HG02763 (cell line): ENCODE measurements around the gene GXYLT2.

ENCODE experiments used
- ATAC-seq: cut with Tn5 transposase; IDR thresholded peaks from one replicate; pipeline ENCODE4 v1.9.1; 2021; ENCODE audit warnings: mild to moderate bottlenecking, moderate library complexity; ENCODE audit not compliant: unreplicated experiment

GXYLT2 gene

DNA sequence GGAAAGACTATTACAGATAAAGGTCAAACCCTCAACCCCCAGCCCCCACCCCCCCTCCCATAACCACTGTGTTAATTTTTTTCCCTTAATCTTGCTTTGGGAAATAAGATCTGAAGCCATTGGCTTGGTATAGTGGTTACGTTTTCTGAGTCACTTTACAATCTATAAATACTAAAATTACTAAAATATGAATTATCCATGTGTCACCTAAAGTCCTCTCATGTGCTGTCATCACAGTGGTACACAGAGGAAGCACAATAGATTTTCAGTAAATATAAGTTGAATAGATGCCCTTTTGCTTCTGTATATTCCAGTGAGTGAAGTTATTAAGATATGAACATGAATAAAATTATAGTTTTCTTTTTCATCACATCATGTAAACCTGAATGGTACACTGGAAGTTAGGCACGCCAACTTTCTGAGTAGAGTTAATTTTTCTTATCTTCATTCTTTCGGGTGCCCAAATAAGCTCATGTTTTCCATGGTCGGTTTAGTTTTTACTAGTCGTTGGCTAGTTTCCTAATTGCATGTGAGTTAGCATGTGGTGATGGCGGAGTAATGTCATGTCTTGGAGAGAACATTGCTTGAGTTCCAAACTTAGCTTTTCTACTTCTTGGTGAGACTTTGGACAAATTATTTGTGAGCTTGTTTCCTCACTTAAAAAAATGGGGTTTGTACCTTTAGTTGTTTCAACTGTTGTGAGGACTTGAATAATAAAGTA is 120.3 kb downstream of the GXYLT2 start:
- ATAC-seq = no peak

DNA sequence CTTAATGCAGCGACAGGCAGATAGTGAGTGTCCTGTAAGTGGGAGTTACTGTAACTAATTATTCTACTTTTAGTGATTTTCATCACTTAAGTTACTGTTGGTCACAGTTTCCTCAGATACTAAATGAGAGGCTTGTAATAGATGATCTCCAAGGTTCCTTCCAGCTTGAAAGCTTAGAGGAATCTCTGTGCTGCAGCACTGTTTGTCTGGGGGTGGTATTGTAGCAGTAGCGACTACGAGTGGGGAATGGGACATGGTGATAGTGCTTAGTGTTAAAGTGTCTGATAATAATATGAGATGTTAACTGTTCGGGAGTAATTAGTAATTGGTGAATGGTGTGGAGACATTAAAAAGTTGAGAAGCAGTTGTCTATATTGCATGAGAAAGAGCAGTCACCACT is 121.2 kb downstream of the GXYLT2 start:
- no peak for ATAC-seq

DNA sequence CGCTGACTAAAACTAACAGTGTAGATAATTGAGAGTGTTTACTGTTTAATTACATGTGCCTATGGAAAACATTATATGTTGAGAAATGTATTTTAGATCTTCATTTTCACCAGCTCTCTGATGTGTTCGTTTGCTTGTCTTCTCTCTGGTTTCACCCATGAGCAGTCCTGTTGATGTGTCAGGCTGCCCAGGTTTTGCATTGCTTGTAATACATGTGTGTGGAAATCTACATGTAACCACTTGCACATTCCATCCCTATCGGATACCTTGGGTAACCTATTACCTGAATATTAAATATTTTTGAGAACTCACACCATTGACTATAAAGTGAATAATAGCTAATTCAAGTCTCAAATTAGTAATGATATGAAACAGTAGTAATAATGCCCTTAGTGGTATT is 121.9 kb downstream of the GXYLT2 start:
- ATAC-seq = no peak

DNA sequence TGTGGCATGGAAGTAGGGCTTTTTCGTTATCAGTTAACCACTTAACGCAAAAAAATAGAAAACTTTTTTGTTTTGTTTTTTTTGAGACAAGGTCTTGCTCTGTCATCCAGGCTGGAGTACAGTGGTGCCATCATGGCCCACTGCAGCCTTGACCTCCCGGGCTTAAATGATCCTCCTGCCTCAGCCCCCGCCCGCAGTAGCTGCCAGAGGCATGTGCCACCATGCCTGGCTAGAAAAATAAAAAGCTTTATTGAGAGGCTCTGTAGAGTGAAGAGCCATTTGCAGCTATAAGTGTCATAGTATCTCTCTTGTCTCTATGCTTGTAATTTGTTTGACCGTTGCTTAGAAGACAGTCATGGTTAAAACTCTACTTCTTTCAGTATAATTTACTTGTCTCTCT is 122.3 kb downstream of the GXYLT2 start:
- ATAC-seq = no peak

DNA sequence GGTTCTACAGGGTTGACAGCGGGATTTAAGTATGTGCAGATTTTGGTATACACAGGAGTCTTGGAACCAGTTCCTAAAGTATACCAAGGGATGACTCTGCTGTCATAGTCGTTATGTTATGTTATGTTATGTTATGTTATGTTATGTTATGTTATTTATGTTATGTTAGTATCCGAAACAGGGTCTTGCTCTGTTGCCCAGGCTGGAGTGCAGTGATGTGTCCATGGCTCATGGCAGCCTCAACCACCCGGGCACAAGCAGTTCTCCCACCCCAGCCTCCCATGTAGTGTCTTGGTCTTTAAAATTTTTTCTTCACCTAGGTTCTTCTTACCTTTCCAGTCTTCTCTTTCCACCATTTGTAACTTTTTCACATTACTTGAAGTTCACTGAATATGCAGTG is 130.5 kb downstream of the GXYLT2 start:
- no peak for ATAC-seq

DNA sequence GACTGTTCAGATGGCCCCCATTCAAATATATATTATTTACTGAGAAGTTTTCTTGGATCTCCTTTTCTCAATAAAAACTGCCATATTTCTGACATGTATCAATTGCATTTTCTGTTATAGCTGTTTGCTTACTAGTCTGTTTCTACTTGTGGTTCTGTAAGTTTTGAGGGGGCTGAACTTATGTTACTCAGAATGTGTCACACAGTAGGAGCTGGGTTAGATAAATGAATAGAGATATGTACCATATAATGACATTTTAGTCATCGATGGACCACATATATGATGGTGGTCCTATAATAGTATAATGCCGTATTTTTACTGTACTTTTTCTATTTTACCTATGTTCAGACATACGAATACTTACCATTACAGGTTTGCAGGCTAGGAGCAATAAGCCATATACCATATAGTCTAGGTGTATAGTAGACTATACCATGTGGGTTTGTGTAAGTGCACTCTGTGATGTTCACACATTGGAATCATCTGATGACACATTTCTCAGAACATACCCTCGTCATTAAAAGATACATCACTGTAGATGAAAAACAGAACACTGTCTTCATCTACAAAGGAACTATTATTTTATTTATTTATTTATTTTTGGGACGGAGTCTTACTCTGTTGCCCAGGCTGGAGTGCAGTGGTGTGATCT is 131.1 kb downstream of the GXYLT2 start:
- ATAC-seq = no peak

DNA sequence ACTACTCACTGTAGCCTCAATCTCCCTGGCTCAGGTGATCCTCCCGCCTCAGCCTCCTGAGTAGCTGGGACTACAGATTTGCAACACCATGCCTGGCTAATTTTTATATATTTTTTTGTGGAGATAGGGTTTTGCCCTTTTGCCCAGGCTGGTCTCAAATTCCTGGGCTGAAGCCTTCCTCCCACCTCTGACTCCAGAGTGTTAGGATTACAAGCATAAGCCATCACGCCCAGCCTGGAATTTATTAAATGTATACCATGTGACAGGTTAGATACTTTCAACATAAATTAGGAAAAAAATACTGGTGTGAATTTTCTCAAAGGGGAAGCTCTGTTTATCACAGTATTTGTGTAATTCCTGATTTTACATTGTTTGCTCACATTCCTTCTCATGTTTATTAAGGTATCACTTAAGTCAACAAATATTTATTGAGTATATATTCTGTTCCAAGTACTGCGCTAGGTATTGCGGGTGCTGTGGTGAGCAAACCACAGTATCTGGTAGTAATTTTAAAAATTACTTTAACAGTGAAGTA is 133.5 kb downstream of the GXYLT2 start:
- no peak for ATAC-seq

DNA sequence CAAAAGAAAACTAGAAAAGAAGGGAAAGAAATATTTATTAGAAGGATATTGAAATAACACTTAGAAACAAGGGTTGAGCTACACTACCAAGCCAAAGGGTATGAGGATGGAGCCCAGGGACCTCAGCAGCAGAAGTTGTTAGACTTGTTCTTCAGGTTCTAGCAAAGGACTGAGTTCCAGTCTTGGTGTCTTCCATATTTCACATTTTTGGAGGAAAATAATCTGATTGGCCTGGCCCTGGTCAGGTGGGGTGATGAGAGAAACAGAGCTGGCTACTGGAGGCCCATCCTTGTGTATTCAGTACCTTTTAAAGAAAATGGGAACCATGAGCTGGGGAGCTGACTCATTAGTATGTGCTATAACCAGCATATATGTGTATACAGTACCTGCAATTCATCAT is 137.0 kb downstream of the GXYLT2 start:
- ATAC-seq = no peak

DNA sequence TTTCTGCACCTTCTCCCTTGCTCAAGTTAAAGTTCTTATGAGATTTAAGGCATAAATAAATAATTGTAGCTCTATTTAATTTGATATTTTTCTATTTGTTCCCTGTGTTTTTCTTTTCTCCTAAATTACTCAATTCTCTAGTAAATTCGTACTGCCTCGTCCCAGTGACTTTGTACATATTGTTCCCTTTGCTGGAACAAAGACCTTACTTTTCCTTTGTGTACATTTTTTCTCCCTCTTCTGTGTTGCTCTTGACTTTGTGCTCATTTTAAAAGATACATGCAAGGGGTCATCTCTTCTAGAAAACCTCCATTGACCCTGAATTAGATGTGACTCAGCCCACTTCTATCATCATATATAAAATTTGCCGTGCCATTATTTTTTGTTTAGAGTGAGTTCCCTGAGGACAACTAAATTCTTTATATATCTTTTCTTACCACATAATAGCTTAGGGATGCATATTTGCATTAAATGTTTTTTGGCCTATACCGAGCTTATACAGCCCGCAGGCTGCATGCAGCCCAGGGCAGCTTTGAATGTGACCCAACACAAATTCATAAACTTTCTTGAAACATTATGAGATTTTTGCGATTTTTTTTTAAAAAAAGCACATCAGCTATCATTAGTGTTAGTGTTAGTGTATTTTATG is 138.4 kb downstream of the GXYLT2 start:
- no peak for ATAC-seq
